OCI-M2 (cell line): Measurements from ENCODE around the gene ZSCAN1.

Experiments
- DNase-seq: peaks from one replicate; lab custom pipeline; 2025; ENCODE audit not compliant: unreplicated experiment; lab: John Stamatoyannopoulos, UW

ZSCAN1 gene

GRCh38 chr19:58038688-58039204 is 4.9 kb downstream of the ZSCAN1 start:
- no peak for DNase-seq

GRCh38 chr19:58040751-58041525 is 7.1 kb downstream of the ZSCAN1 start:
- no peak for DNase-seq

GRCh38 chr19:58042495-58043340 is 8.9 kb downstream of the ZSCAN1 start:
- DNase-seq: no peak

- DNase-seq: no peak
Measured at GRCh38 chr19:58044391-58044790, 10.6 kb downstream of the ZSCAN1 start.

- no peak for DNase-seq
Measured at GRCh38 chr19:58044886-58045285, 11.1 kb downstream of the ZSCAN1 start.

GRCh38 chr19:58045411-58046050 is 11.7 kb downstream of the ZSCAN1 start:
- DNase-seq: no peak

GRCh38 chr19:58046856-58047255 is 13.0 kb downstream of the ZSCAN1 start:
- no peak for DNase-seq

GRCh38 chr19:58047672-58048071 is 13.8 kb downstream of the ZSCAN1 start:
- no peak for DNase-seq

DNA sequence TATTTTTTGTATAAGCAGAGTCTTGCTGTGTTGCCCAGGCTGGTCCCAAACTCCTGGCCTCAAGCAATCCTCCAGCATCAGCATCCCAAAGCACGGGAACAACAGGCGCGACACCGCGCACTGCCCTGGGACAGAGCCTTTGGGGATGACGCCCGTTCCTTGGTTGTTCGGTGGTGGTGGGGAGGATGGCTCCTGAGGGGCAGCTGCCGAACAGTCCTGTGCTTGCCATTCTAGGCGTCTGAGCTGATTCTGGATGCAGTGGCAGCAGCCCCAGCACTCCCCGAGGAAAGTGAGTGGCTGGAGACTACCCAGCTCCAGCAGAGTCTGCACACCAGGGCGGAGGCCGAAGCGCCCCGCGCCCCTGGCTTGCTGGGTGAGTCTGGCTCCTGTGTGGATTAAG is 18.4 kb downstream of the ZSCAN1 start:
- DNase-seq: no peak

DNA sequence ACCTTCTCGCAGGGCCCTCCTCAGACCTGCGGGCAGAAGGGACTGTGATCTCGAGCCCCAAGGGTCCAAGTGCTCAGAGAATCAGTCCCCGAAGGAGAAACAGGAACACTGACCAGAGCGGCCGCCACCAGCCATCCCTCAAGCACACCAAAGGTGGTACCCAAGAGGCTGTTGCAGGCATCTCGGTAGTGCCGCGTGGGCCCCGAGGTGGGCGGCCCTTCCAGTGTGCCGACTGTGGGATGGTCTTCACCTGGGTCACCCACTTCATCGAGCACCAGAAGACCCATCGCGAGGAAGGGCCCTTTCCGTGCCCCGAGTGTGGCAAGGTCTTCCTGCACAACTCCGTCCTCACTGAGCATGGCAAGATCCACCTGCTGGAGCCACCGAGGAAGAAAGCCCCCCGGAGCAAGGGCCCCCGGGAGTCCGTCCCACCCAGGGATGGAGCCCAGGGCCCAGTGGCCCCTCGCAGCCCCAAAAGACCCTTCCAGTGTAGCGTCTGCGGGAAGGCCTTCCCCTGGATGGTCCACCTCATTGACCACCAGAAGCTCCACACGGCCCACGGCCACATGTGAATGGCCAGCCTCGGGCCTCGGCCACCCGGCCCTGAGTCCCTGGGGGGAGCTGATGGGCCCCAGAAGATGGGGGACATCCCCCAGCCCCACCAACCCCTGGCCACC is 19.8 kb downstream of the ZSCAN1 start:
- DNase-seq: no peak

- DNase-seq: no peak
Measured at GRCh38 chr19:58054901-58055874, 21.4 kb downstream of the ZSCAN1 start.

DNA sequence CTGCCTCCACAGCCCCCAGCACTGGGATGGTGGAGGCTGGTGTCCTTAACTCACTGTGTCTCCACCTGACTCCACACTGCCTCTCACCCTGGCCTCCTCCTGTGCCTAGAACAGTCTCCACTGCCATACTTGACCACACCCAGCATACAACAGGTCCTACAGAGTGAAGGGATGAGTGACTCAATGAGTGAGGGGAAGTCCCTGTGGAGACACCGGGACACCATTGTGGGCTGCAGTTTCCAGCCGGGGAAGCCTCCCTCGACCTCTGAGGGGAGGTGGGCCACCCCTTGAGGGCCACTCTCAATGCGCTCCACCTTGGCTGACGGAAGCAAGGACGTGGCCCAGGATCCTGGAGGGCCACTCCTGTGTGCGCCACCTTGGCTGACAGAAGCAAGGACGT is 22.4 kb downstream of the ZSCAN1 start:
- no peak for DNase-seq

GRCh38 chr19:58056861-58057260 is 23.0 kb downstream of the ZSCAN1 start:
- DNase-seq: no peak

DNA sequence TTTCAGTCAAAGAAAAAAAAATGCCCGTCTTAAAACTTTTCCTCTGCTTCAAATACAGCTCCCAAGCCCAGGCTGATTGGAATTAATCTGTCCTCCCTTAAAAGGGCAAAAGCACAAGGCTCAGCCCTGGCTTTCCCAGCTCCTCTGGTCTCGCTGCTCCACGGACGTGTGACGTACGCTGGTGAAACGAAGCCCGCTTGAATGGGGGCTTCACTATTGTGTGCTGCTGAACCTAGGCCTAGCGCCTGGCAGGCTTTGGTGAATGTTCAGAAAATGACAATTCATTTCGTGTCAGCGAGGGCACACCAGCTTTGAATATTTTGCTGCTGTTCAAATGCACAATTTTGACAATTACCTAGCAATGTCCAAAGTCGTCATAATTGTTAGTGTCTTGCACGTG is 24.6 kb downstream of the ZSCAN1 start:
- no peak for DNase-seq

DNA sequence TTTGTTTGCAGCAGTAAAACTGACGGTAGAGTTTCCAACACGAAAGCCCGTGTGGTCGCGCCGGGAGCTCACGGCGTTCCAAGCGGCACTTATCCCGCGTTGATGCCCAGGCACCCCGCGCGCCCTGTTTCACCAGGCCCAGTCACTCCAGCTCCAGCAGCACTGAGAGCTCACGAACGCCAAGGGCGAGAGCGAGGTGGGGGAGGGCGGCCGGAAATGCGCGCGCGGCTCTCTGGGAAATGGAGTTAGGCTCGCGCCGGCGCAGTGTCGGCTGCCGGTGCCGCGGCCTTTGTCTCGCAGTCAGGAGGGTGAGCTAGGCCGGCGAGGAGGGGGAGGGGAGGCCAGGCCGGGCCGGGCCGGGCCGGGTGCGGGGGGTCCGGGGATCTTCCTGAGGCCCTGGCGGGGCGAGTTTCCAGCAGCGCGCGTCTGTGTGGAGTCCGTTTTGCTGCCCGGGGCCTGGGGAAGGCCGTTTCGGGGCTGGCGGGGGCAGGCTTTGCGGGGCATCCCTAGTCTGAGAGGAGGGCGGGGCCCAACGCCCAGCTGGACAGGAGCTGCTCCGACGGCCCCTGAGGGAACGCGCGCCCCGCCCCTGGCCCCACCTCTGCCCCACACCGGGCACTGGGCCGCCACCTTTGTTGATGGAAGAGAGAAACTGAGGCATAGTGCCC is 25.3 kb downstream of the ZSCAN1 start, which contains the start of gene ZNF135:
ZNF135 (plus strand) TSS at position 280 of the 668 bp plus-strand sequence. CDS start 721 bp downstream, outside the sequence.
- no peak for DNase-seq

- DNase-seq: no peak
Measured at GRCh38 chr19:58059671-58060078, 25.9 kb downstream of the ZSCAN1 start.

GRCh38 chr19:58060231-58060630 is 26.4 kb downstream of the ZSCAN1 start:
- no peak for DNase-seq

GRCh38 chr19:58063712-58064111 is 29.9 kb downstream of the ZSCAN1 start:
- no peak for DNase-seq

DNA sequence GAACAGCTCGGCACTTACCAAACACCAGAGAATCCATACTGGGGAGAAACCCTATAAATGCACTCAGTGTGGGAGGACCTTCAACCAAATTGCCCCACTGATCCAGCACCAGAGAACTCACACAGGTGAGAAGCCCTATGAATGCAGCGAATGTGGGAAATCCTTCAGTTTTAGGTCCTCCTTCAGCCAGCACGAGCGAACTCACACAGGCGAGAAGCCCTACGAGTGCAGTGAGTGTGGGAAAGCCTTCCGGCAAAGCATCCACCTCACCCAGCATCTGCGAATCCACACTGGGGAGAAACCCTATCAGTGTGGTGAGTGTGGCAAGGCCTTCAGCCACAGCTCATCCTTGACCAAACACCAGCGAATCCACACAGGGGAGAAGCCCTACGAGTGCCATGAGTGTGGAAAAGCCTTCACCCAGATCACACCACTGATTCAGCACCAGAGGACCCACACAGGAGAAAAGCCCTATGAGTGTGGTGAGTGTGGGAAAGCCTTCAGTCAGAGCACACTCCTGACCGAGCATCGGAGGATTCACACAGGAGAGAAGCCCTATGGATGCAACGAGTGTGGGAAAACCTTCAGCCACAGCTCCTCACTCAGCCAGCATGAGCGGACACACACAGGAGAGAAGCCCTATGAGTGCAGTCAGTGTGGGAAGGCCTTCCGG is 33.6 kb downstream of the ZSCAN1 start:
- DNase-seq: no peak
